Measurements from ENCODE around the gene ACTL6B.
A peak's percentile ranks its signal among the peaks of the same experiment; 100 is the strongest.

ACTL6B gene

GRCh38 chr7:100614308-100614861 is 41.9 kb downstream of the ACTL6B start:
- no peak for DNase-seq (ENCODE audit: low read depth)
- no peak overlapping the region for H3K4me3 ChIP-seq (ENCODE audit: low read length)
- no peak for TF ChIP-seq CTCF (conservative IDR thresholded peaks at IDR 0.05; ENCODE audit: low read length)

- no peak for TF ChIP-seq CTCF (conservative IDR thresholded peaks at IDR 0.05; ENCODE audit: low read length)
- H3K4me3 ChIP-seq (ENCODE audit: low read length): peak overlapping the region; percentile 69
- no peak for DNase-seq (ENCODE audit: low read depth)
Measured at GRCh38 chr7:100613412-100614175, 42.7 kb downstream of the ACTL6B start.

GRCh38 chr7:100612730-100613390 is 43.4 kb downstream of the ACTL6B start:
- peak overlapping the region; percentile 69 for H3K4me3 ChIP-seq (ENCODE audit: low read length)
- DNase-seq (ENCODE audit: low read depth): no peak
- TF ChIP-seq CTCF (conservative IDR thresholded peaks at IDR 0.05; ENCODE audit: low read length): no peak

- H3K4me3 ChIP-seq (ENCODE audit: low read length): peak within 1 kb of the TSS; percentile 69
- peak; percentile 99 for DNase-seq (ENCODE audit: low read depth)
- no peak for TF ChIP-seq CTCF (conservative IDR thresholded peaks at IDR 0.05; ENCODE audit: low read length)
Measured at GRCh38 chr7:100611983-100612729, 44.1 kb downstream of the ACTL6B start, which contains the start of gene MOSPD3. Gene MOSPD3 (plus strand): TSS chr7:100612540. CDS start chr7:100612792, 252 bp downstream.

- DNase-seq (ENCODE audit: low read depth): no peak
- no peak overlapping the region for H3K4me3 ChIP-seq (ENCODE audit: low read length)
- TF ChIP-seq CTCF (conservative IDR thresholded peaks at IDR 0.05; ENCODE audit: low read length): no peak
Measured at GRCh38 chr7:100609958-100610357, 46.3 kb downstream of the ACTL6B start.

GRCh38 chr7:100607111-100607510 is 49.1 kb downstream of the ACTL6B start:
- no peak overlapping the region for H3K4me3 ChIP-seq (ENCODE audit: low read length)
- DNase-seq (ENCODE audit: low read depth): no peak
- TF ChIP-seq CTCF (conservative IDR thresholded peaks at IDR 0.05; ENCODE audit: low read length): no peak

Data from AG10803 (cell line).